ENCODE results near the gene SNCB. TPM values are rescaled to one million over a fixed set of nuclear protein-coding genes. Genes with fewer than 3 reads are reported as not detected.

The SNCB gene
- polyA plus RNA-seq, 1 donor from 2014 or later, result not detected

DNA sequence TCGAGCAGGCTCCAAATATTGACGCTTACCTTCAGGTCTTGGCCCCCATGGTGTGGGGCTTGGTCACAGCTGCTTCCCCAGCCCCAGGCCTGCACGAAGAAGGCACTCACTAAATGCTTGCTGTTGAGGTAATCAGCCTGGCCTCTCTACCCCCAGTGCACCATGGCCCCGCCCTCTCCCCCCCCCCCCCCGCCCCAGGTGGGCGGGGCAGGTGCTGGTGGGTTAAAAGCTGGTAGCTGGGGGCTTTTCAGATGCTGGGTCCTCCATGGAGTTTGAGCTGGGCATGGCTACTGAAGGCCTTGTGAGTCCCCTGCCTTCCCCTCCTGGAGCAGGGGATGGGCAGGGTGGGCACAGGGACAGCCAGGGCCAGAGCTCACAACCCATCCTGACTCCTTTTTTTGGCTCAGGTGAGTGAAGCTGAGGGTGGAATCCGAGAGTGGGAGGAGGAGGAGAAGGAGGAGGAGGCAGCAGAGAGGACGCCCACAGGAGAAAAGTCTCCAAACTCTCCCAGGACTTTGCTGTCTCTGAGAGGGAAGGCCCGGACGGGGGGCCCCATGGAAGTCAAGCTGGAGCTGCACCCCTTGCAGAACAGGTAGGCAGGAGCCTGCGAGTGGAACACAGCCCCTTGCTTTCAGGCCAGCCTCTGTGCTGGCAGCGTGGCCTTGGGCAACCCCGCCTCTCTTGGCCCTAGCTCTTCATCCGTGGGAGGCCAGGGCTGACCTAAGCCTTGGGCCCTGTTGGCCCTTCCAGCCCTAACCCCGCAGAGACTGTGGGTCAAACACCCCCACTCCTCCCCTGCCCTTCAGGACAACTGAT lies 12.5 kb upstream of the SNCB start:
- H3K4me1 Mint-ChIP-seq, result peaks cover 7 to 12% (median 9%) of the 10 kb centered on the region in 3 donors
- no peaks in the 10 kb centered on the region for H3K9me3 Mint-ChIP-seq
- peaks cover 2% of the 10 kb centered on the region for H3K36me3 Mint-ChIP-seq
- H3K4me3 Mint-ChIP-seq, result no peak overlapping the region
- H3K27ac Mint-ChIP-seq, result no peak overlapping the region
- peaks cover 5% of the 10 kb centered on the region for H3K27me3 Mint-ChIP-seq

DNA sequence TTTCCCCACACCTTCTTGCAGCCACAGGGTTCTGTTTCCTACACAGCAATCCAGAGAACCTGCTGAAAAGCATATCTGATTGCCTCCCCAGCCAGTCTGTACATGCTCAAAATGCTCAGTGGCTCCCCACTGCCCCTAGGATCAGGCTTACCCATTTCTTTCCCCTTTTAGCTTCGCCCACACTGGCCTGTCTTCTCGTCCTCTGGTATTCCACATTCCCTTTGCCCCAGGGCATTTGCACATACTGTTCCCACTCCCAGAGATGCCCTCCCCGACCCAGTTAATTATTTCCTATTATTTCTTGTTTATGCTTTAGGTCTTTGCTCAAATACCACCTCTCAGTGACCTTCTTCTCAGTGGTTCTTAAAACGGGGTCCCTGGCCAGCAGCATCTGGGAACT lies 10.3 kb upstream of the SNCB start:
- H3K27ac Mint-ChIP-seq, result no peak overlapping the region
- peaks cover 14% of the 10 kb centered on the region for H3K27me3 Mint-ChIP-seq
- no peak overlapping the region for H3K4me3 Mint-ChIP-seq
- no peaks in the 10 kb centered on the region for H3K9me3 Mint-ChIP-seq
- no peaks in the 10 kb centered on the region for H3K4me1 Mint-ChIP-seq
- H3K36me3 Mint-ChIP-seq, result peaks cover 2% of the 10 kb centered on the region

DNA sequence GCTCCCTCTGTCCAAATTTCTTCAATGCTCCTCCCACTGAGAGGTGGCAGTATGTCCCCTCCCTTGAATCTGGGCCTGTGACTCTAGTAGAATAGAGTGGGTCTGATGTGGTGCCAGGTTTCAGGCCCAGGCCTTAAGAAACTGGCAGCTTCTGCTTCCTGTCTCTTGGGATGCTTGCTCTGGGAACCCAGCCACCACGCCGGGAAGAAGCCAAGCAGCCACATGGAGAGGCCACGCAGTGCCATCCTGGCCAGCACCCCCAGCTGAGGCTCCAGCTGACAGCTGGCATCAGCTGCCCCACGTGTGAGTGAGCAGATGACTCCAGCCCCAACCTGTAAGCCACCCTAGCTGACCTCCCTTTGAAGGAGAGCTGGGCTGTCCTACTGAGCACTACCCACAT lies 9.6 kb upstream of the SNCB start:
- Mint-ChIP-seq H3K9me3 (no peaks in the 10 kb centered on the region), H3K4me1 (peaks cover 4% of the 10 kb centered on the region in 3 donors), H3K36me3 (peaks cover 2% of the 10 kb centered on the region), H3K27ac (no peak overlapping the region), H3K4me3 (no peak overlapping the region), H3K27me3 (peaks cover 14% of the 10 kb centered on the region)

DNA sequence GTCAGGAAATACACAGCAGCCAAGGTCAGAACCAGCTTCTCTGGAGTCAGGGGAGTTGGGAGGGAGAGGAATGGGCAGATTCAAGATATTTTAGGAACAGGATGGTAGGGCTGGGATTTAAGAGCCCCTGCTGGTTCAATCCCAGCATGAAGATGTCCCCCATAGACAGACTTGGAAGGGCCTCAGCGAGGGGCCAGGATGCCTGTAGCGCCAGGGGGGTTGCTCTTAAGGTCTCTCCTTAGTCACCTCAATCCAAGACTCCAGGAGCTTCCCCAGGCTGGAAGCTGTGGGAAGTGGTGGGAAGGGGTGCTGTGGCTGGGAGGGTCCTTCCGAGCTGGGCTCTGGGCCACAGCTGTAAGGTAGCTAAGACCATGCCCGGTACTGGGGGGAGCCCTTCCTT lies 8.9 kb upstream of the SNCB start:
- H3K9me3 Mint-ChIP-seq, result no peaks in the 10 kb centered on the region
- H3K4me3 Mint-ChIP-seq, result no peak overlapping the region
- H3K27ac Mint-ChIP-seq, result no peak overlapping the region
- peaks cover 2% of the 10 kb centered on the region for H3K36me3 Mint-ChIP-seq
- H3K4me1 Mint-ChIP-seq, result peaks cover 7 to 8% (median 7%) of the 10 kb centered on the region in 3 donors
- H3K27me3 Mint-ChIP-seq, result peaks cover 14% of the 10 kb centered on the region

DNA sequence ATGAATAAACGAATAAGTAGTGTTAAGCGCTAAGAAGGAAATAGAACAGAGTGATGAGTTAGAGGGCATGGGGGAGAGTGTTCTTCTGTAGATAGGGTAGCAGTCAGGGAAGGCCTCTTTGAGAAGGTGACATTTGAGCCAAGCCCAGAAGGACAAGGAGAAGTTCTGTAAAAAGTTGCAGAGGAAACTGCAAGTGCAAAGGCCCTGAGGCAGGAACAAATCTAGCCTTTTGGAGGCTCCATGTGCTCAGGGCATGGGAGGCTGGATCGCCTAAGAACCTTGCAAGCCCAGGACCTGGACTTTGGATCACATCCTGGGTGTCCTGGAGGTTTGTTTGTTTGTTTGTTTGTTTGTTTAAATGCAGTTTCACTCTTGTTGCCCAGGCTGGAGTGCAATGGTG lies 8.1 kb upstream of the SNCB start:
- Mint-ChIP-seq H3K27me3 (peaks cover 17% of the 10 kb centered on the region), H3K36me3 (peaks cover 2% of the 10 kb centered on the region), H3K27ac (no peak overlapping the region), H3K9me3 (no peaks in the 10 kb centered on the region), H3K4me1 (peaks cover 14 to 16% (median 15%) of the 10 kb centered on the region in 3 donors), H3K4me3 (no peak overlapping the region)

DNA sequence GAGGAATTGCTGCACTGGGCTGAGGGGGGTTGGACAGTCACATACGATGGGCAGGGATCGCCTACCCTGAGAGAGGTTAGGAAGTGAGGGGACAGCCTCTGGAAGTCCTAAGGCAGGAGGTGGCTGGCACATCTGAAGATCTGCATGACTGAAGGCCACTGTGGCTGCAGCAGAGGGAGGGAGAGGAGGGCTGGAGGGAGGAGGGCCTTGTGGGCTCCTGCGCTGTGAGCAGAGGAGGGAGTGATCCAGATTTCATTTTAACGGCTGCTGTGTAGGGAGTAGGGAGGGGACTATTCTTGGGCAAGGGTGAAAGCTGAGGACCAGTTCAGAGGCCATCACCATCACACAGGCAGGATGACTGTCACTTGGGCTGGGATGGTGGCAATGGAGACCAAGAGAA lies 7.2 kb upstream of the SNCB start:
- Mint-ChIP-seq H3K9me3 (no peaks in the 10 kb centered on the region), H3K36me3 (peaks cover 2% of the 10 kb centered on the region), H3K4me3 (peak overlapping the region in 1 of 4 donors; percentile 65), H3K27ac (no peak overlapping the region), H3K4me1 (peaks cover 16 to 20% (median 19%) of the 10 kb centered on the region in 3 donors), H3K27me3 (peaks cover 17% of the 10 kb centered on the region)

DNA sequence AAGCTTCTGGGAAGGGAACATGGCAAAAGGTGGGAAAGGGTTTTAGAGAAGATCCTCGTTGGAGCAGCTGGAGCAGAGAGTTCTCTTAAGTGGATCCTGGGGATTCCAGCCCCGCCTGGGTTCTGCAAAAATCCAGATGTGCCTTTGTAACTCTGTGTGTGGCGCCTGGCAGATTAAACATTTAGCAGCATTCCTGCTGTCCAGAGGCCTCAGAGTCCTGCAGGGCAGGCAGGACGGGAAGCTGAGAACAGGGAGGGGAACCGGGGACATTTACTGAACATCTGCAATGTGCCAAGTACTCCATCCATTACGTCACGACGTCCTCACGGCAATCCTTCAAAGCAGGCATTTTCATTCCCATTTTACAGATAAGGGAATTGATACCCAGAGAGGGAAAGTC lies 6.1 kb upstream of the SNCB start:
- Mint-ChIP-seq H3K4me1 (peaks cover 16 to 20% (median 20%) of the 10 kb centered on the region in 3 donors), H3K27me3 (peaks cover 17% of the 10 kb centered on the region)

DNA sequence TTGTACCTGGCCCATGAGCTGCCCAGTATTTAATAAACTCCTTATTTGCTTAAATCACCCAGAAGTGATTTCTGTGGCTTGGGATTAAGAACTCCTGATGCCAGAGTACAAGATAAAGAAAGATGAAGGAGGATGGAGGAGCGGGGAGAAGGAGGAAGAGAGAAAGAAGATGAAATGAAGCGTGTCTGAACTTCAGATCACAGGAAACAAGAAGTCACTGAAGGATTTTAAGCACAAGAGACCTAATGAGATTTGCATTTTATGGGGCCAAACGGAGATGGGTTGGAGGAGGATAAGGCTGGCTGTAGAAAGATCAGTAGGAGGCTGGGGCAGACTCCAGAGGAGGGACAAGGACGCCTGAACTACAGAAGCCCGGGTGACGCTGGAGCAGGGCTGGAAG lies 3.3 kb upstream of the SNCB start:
- Mint-ChIP-seq H3K9me3 (no peaks in the 10 kb centered on the region), H3K27me3 (peaks cover 30% of the 10 kb centered on the region), H3K4me1 (peaks cover 24 to 31% (median 25%) of the 10 kb centered on the region in 3 donors), H3K27ac (no peak overlapping the region), H3K36me3 (peaks cover 2% of the 10 kb centered on the region), H3K4me3 (peak overlapping the region; percentile 1 to 86 (median 69))

More for the DNA sequence above, 6.1 kb upstream of the SNCB start:
- Mint-ChIP-seq H3K9me3 (no peaks in the 10 kb centered on the region), H3K27ac (no peak overlapping the region), H3K36me3 (peaks cover 2% of the 10 kb centered on the region), H3K4me3 (peak overlapping the region in 1 of 4 donors; percentile 29)

DNA sequence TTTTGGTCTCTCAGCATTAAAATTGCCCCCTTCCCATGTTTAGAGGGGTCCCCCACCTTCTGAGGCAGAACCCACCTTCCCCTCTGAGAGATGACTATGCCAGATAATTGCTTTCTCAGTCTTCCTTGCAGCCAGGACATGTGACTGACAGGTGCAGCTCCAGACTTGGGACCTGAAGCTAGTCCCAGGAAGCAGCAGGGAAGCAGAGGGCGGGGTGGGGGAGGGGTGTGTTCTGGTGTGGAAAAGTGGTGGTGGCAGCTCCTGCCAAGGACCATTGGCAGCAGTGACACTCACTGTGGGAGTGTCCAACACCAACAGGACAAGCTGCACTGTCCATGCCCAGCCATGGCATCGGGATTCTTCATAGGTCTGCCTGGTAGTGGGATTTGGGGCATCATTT lies 2.4 kb upstream of the SNCB start:
- no peaks in the 10 kb centered on the region for H3K9me3 Mint-ChIP-seq
- H3K4me3 Mint-ChIP-seq, result peak overlapping the region in 1 of 4 donors; percentile 86
- peaks cover 29% of the 10 kb centered on the region for H3K27me3 Mint-ChIP-seq
- peaks cover 24 to 31% (median 25%) of the 10 kb centered on the region in 3 donors for H3K4me1 Mint-ChIP-seq
- no peaks in the 10 kb centered on the region for H3K36me3 Mint-ChIP-seq
- H3K27ac Mint-ChIP-seq, result no peak overlapping the region

DNA sequence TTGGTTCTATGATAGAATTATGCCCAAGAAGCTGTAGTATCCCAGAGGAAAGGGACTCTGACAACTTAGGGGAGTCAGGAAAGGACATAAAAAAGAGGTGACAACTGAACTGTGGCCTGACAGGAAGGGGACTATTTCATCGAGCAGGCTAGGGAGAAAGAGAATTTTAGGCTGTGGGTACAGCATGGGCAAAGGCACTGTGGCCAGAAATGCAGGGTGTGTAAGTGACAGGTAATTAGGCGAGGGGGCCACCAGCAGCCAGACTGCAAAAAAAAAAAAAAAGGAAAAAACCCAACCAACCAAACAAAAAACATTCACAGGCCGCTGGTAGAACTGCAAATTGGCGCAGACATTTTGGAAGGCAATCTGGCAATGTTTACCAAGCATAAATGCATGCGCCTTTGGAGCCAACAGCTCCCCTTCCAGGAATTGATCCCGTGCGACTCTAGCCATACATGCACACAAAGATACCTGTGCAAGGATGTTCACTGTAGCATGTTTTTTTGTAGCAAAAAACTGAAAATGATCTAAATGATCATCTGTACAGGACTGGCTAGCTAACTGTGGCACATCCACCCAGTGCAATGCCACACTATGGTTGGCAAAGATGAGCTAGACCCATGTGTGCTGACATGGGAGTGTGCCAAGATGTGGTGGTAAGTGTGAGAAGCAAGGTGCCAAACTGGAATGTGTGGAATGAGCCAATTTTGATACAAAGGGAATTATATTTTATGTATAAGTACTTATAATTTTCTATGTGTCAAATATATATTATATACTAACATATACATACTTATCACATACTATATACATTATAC lies 1.3 kb upstream of the SNCB start:
- Mint-ChIP-seq H3K27ac (no peak overlapping the region), H3K27me3 (peaks cover 32% of the 10 kb centered on the region), H3K4me3 (peak overlapping the region in 2 of 4 donors; percentile 18 to 70), H3K4me1 (peaks cover 24 to 34% (median 25%) of the 10 kb centered on the region in 3 donors), H3K9me3 (no peaks in the 10 kb centered on the region), H3K36me3 (no peaks in the 10 kb centered on the region)

DNA sequence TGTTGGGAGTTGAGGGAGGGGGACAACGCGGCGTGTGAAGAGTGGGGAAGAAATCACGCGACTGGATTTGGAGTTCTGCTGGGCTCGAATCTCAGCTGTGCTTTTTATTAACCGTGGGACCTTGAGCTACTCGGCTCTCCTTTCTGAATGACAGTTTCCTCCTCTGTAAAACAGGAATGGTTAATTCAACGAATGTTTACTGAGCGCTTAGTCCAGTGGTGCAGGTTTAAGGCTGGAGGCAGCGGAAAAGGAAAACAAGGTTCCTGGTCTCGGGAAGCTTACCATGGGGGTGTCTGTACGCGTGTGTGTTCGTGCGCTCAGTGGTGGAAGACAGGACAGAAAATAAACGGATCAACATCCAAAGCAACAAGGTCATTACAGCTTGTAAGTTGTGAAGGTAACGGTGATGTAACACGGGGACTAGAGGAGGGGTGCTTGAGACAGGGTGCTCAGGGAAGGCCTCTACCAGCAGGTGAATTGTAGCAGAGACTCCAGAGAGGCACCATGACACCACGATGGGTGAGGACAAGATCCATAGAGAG lies 418 bp upstream of the SNCB start:
- H3K36me3 Mint-ChIP-seq, result no peaks in the 10 kb centered on the region
- H3K9me3 Mint-ChIP-seq, result no peaks in the 10 kb centered on the region
- H3K4me3 Mint-ChIP-seq, result peak overlapping the region; percentile 38 to 86 (median 74)
- H3K27me3 Mint-ChIP-seq, result peaks cover 31% of the 10 kb centered on the region
- peak overlapping the region in 1 of 3 donors; percentile 33 for H3K27ac Mint-ChIP-seq
- H3K4me1 Mint-ChIP-seq, result peaks cover 24 to 34% (median 27%) of the 10 kb centered on the region in 3 donors

DNA sequence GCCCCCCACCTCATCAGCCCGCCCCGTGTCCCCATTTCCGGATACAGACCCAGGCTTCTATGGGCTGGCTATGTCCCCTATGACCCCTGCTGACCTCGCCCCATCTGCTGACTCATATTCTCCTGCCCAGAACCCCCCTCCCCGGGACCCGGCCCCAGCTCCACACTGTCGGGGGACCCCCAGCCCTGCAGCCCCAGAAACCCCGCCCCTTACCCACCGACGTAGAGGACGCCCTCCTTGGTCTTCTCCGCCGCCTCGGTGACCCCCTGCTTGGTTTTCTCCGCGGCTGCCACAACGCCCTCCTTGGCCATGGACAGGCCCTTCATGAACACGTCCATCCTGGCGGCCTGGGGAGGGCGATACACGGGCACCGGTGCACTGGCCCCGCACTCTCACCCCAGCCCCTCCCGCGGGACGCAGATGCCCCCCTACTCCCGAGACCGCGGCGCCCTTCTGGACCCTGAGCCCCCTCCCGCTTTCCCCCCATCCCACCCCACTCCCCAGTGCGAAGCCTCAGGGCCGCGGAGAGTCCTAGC lies 949 bp downstream of the SNCB start:
- Mint-ChIP-seq H3K27me3 (peaks cover 34% of the 10 kb centered on the region), H3K27ac (peak overlapping the region in 1 of 3 donors; percentile 80), H3K4me3 (peak overlapping the region; percentile 25 to 76 (median 46)), H3K4me1 (peaks cover 18 to 28% (median 21%) of the 10 kb centered on the region in 3 donors), H3K36me3 (no peaks in the 10 kb centered on the region), H3K9me3 (no peaks in the 10 kb centered on the region)

DNA sequence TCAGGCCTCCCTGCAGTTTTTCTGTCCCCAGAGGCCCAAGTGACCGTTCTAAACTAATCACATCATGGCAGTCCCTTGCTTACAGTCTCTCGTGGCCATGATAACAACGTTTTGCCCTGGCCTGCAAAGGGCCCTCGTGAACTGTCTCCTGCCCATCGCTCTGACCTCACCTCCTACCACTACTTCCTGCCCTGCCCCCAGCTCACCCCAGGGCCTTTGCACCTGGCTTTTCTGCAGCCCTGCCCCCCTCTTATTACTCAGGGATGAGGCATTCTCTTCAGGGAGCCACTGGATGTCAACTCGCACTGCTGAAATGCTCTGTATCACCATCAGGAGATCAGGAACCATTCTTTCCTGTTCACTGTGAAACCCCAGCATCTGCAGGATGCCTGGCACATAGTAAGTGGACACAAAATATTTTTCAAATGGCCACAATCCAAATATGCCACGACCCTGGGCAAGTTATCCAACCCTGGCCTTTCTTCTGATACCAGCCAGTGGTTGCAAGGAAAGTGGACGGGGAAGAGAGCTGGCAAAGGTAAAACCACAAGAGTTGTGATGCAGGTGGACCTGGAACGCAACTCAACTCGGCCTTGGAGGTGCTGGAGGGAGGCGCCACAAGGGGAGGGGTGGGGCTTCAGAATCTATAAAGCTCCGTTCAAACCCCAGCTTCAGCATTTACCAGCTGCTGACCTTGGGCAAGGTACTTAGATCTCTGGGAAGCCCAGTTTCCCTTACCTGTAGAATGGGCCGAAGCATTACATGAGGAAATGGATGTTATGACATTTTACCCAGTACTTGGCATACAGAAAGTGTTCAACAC lies 1.7 kb downstream of the SNCB start:
- Mint-ChIP-seq H3K36me3 (no peaks in the 10 kb centered on the region), H3K4me3 (peak overlapping the region in 3 of 4 donors; percentile 25 to 55 (median 48)), H3K27ac (peak overlapping the region in 1 of 3 donors; percentile 73), H3K27me3 (peaks cover 29% of the 10 kb centered on the region), H3K9me3 (no peaks in the 10 kb centered on the region), H3K4me1 (peaks cover 11 to 23% (median 14%) of the 10 kb centered on the region in 3 donors)

DNA sequence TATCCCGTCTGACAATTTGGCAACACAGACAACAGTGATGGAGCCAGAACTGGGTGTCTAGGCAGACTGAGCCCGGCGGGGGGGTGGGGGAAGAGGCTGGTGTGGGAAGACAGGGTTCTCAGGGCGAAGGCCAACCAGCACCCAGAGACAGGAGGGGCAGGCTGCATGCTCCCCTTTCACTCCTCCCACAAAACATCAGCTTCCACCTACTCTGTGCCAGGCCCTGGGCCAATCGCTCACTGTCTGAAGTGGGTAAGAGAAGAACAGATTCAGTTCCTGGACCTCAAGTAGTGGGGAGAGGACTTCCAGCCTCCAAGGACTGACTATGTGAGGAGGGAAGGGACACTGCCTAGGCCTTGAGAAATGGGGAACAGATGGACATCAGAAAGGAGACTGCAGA lies 2.8 kb downstream of the SNCB start:
- Mint-ChIP-seq H3K4me3 (peak overlapping the region in 1 of 4 donors; percentile 50), H3K36me3 (no peaks in the 10 kb centered on the region), H3K27ac (no peak overlapping the region), H3K4me1 (peaks cover 8 to 16% (median 9%) of the 10 kb centered on the region in 3 donors), H3K27me3 (peaks cover 29% of the 10 kb centered on the region), H3K9me3 (no peaks in the 10 kb centered on the region)
